HG02870 (cell line): ENCODE results near the gene DYNLT1.
"Not testable (repeated sequence)": the region's sequence is repeated elsewhere in the genome, so short reads cannot be mapped to it uniquely, and the experiment has no call there.

Experiments
- ATAC-seq: cut with Tn5 transposase; IDR thresholded peaks from one replicate; pipeline ENCODE4 v1.9.1; 2021; ENCODE audit warnings: mild to moderate bottlenecking, moderate library complexity; ENCODE audit not compliant: unreplicated experiment

Gene DYNLT1

GRCh38 chr6:158663625-158664165 lies 19.2 kb upstream of the DYNLT1 start:
- ATAC-seq = no peak

GRCh38 chr6:158662954-158663624 lies 18.5 kb upstream of the DYNLT1 start:
- ATAC-seq = no peak

- no peak for ATAC-seq
Observed at GRCh38 chr6:158662607-158662953, 18.0 kb upstream of the DYNLT1 start.

- no peak for ATAC-seq
Observed at GRCh38 chr6:158661156-158661685, 16.7 kb upstream of the DYNLT1 start.

- peak; percentile 69 for ATAC-seq
Observed at GRCh38 chr6:158660333-158660754, 15.8 kb upstream of the DYNLT1 start.

GRCh38 chr6:158656986-158657385 lies 12.4 kb upstream of the DYNLT1 start:
- not testable (repeated sequence) for ATAC-seq

- ATAC-seq = no peak
Observed at GRCh38 chr6:158655569-158656450, 11.3 kb upstream of the DYNLT1 start.

- no peak for ATAC-seq
Observed at GRCh38 chr6:158654960-158655489, 10.5 kb upstream of the DYNLT1 start.

GRCh38 chr6:158654498-158654897 lies 10.0 kb upstream of the DYNLT1 start:
- ATAC-seq = no peak

GRCh38 chr6:158653577-158654354 lies 9.2 kb upstream of the DYNLT1 start:
- ATAC-seq = peak; percentile 64

GRCh38 chr6:158651981-158652737 lies 7.6 kb upstream of the DYNLT1 start:
- ATAC-seq = not testable (repeated sequence)

- peak; percentile 41 for ATAC-seq
Observed at GRCh38 chr6:158649289-158650143, 5.0 kb upstream of the DYNLT1 start, which contains the start of gene SYTL3. SYTL3 (plus strand) TSS chr6:158650054; CDS start chr6:158663269, 13,215 bp downstream.

GRCh38 chr6:158648682-158649131 lies 4.2 kb upstream of the DYNLT1 start:
- peak; percentile 29 for ATAC-seq

- ATAC-seq = no peak
Observed at GRCh38 chr6:158647501-158647900, 3.0 kb upstream of the DYNLT1 start.

GRCh38 chr6:158646023-158646910 lies 1.7 kb upstream of the DYNLT1 start:
- no peak for ATAC-seq

GRCh38 chr6:158645064-158646022 lies 800 bp upstream of the DYNLT1 start:
- ATAC-seq = no peak

GRCh38 chr6:158643836-158644230 lies 710 bp downstream of the DYNLT1 start:
- ATAC-seq = no peak
